ENCODE measurements around the gene ARHGAP26.

GRCh38 chr5:142922223-142922952, 152.2 kb downstream of the ARHGAP26 start:
- no peak for TF ChIP-seq EZH2 (IDR thresholded peaks at IDR 0.05; ENCODE audit: borderline replicate concordance, low read length)
- peak; percentile 54 for TF ChIP-seq CTCF (IDR thresholded peaks at IDR 0.05; ENCODE audit: low read length)
